Measurements from ENCODE around the gene INTS6L. TPM values are rescaled to one million over a fixed set of nuclear protein-coding genes. Genes with fewer than 3 reads are reported as not detected.

INTS6L gene
- total and polyA plus RNA-seq, 2 of the 8 experiments (the other 6 are each of a cell fraction or from before 2014, with no cell fraction given): 4.1 to 5.2 TPM

GRCh38 chrX:135505351-135505750, 15.1 kb upstream of the INTS6L start (continued):
- TF ChIP-seq SAP30 (IDR thresholded peaks at IDR 0.05; ENCODE audit: insufficient read depth, insufficient replicate concordance, low read length) (no peak), HDAC6 (IDR thresholded peaks at IDR 0.05; ENCODE audit: low read depth, low read length) (no peak), CHD1 (IDR thresholded peaks at IDR 0.05; ENCODE audit: low read depth, low read length) (no peak)
